NK-92 (cell line): Measurements from ENCODE around the gene AMDHD2.
"Not testable (repeated sequence)": the region's sequence is repeated elsewhere in the genome, so short reads cannot be mapped to it uniquely, and the experiment has no call there.

Experiments
- DNase-seq: peaks from one replicate; lab custom pipeline; 2025; ENCODE audit not compliant: unreplicated experiment; lab: John Stamatoyannopoulos, UW

Gene AMDHD2, protein sequence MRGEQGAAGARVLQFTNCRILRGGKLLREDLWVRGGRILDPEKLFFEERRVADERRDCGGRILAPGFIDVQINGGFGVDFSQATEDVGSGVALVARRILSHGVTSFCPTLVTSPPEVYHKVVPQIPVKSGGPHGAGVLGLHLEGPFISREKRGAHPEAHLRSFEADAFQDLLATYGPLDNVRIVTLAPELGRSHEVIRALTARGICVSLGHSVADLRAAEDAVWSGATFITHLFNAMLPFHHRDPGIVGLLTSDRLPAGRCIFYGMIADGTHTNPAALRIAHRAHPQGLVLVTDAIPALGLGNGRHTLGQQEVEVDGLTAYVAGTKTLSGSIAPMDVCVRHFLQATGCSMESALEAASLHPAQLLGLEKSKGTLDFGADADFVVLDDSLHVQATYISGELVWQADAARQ

DNA sequence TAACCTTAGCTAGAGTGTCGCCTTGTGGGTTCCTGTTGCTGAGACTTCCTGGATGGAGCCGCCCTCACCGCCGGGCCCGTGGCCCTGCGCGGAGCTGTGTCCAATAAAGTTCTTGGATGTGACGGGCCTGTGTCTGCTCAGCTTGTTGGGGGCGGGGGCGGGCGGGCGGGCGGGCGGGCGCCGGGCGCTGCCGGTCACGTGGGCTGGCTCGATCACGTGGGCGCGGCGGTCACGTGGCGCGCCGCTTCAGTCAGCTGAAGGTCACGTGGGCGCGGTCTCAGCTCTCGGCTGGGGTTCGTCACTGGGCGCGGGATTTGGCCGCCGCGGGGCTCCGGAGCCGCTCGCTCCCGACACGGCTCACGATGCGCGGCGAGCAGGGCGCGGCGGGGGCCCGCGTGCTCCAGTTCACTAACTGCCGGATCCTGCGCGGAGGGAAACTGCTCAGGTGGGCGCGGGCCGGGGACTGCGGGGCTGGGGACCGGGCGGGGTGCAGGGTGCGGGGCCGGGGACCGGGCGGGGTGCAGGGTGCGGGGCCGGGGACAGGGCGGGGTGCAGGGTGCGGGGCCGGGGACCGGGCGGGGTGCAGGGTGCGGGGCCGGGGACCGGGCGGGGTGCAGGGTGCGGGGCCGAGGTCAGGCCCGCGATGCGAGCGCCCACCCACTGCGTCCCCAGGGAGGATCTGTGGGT lies at the start of gene AMDHD2:
AMDHD2 (plus strand) TSS at position 275 of the 687 bp plus-strand sequence; CDS start at position 363, 88 bp downstream.
- DNase-seq, result no peak

DNA sequence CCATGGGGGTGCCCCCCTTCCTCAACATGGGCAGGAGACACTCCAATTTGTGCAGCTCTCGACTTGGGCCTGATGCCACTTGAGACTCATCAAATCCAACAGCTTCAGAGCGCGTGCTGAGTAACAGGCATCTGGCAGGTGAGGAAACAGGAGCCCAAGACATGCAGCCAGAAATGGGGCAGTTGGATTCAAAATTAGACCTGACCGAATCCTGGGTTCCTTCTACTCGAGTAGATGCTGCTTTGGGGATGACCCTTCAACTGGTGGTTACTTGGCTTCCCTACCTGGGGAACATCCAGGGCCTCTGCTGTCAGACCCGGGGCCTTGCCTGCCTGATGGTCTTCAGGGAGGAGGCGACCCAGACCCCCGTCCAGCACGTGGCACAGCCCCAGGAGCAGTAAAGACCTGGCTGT lies 49.6 kb upstream of the AMDHD2 start:
- DNase-seq, result no peak

DNA sequence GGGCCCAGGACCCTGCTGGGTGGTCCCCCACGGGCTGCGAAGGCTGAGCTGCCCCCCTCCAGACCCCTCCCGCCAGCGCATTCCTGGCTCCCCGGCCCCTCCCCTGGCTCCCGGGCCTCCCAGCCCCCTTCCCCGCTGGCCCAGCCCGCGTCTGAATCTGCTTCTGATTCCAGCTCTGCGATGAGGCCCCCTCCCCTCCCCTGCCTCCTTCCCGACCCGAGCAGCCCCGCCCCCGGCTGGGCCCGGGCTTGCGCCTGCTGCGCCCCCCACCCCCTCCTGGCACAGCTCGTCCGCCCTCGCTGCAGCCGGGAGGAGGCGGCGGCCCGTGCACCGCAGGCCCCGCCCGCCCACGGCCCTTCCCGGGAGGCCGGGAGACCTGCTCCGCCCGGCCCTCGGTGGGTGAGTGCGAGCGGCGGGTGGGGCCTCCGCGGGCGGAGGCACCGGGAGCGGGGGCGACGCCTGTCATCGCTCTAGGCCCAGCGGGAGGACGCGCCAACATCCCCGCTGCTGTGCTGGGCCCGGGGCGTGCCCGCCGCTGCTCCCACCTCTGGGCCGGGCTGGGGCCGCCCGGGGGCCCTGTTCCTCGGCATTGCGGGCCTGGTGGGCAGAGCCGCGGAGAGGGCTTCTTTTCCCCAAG lies 49.0 kb upstream of the AMDHD2 start, which contains the start of gene NTN3:
NTN3 (plus strand) TSS at position 282 of the 637 bp plus-strand sequence. CDS start 405 bp downstream, outside the sequence.
- no peak for DNase-seq

DNA sequence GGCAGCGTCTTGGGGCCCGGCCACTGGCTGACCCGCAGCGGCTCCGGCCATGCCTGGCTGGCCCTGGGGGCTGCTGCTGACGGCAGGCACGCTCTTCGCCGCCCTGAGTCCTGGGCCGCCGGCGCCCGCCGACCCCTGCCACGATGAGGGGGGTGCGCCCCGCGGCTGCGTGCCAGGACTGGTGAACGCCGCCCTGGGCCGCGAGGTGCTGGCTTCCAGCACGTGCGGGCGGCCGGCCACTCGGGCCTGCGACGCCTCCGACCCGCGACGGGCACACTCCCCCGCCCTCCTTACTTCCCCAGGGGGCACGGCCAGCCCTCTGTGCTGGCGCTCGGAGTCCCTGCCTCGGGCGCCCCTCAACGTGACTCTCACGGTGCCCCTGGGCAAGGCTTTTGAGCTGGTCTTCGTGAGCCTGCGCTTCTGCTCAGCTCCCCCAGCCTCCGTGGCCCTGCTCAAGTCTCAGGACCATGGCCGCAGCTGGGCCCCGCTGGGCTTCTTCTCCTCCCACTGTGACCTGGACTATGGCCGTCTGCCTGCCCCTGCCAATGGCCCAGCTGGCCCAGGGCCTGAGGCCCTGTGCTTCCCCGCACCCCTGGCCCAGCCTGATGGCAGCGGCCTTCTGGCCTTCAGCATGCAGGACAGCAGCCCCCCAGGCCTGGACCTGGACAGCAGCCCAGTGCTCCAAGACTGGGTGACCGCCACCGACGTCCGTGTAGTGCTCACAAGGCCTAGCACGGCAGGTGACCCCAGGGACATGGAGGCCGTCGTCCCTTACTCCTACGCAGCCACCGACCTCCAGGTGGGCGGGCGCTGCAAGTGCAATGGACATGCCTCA lies 48.3 kb upstream of the AMDHD2 start:
- no peak for DNase-seq

DNA sequence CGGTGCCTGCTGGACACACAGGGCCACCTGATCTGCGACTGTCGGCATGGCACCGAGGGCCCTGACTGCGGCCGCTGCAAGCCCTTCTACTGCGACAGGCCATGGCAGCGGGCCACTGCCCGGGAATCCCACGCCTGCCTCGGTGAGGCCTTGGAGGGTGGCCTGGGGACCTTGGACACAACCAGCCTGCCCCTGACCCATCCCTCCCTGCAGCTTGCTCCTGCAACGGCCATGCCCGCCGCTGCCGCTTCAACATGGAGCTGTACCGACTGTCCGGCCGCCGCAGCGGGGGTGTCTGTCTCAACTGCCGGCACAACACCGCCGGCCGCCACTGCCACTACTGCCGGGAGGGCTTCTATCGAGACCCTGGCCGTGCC lies 47.7 kb upstream of the AMDHD2 start:
- no peak for DNase-seq

DNA sequence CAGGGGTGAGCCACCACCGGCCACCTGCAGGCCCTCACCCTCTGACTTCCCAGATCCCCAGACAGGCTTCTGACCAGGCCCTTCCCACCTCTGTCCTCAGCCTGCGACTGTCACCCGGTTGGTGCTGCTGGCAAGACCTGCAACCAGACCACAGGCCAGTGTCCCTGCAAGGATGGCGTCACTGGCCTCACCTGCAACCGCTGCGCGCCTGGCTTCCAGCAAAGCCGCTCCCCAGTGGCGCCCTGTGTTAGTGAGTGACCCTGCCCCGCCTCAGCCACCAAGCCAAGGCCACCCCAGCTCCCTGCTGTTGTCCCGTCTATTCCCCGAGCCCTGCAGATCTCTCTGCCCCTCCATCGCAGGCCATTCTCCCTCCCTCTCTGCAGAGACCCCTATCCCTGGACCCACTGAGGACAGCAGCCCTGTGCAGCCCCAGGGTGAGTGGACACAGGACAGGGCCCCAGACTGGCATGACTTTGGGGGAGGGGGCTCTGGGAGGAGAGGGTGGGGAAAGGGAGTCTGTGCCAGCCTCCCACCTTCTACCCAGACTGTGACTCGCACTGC lies 47.2 kb upstream of the AMDHD2 start:
- no peak for DNase-seq

DNA sequence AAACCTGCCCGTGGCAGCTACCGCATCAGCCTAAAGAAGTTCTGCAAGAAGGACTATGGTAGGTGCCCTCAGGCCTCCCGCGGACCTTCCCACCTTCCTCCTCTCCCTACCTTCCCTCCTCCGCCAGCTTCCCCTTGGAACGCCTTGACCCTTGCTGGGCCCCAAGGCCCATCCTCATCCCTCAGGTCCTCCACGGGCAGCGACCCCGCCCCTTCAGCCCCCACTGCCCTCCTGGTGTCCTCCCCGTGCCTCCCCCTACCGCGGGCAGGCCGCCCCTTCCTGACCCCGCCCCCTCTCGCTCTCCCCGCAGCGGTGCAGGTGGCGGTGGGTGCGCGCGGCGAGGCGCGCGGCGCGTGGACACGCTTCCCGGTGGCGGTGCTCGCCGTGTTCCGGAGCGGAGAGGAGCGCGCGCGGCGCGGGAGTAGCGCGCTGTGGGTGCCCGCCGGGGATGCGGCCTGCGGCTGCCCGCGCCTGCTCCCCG lies 46.7 kb upstream of the AMDHD2 start:
- no peak for DNase-seq

DNA sequence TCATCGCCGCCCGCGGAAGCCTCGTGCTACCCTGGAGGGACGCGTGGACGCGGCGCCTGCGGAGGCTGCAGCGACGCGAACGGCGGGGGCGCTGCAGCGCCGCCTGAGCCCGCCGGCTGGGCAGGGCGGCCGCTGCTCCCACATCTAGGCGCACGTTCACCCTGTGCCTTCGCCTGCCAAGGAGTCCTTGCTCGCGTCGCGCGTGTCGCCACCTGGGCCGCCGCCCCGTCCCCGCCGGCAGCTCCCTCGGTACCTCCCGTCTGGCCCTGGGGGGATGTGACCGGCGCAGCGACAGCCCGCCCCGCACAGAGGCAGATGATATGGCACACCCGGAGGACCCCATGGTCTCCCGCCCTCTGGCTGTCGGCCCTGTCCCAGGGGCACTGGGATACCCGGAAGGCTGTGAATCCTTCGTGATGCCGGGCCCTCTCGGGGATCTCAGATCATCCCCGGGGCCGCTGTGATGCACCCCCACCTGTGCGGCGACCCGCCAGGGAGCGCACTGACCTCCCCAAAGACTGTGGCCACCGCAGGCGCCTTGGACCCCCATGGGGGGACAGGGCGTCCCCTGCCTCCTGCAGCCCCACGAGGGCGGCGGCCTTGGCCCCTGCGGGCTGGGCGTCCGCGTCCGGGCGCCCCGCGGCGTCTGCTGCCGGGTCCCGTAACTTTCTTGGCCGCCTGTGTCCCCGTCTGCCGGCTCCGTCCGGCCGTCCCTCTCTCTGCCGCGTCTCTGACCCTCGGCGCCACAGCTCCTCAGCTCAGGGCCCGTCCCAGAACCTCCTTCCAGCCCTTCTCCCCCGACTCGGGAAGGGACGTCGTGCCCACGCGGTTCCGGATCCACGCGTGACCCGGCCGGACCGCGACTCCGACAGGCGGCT lies 45.9 kb upstream of the AMDHD2 start:
- DNase-seq, result no peak

DNA sequence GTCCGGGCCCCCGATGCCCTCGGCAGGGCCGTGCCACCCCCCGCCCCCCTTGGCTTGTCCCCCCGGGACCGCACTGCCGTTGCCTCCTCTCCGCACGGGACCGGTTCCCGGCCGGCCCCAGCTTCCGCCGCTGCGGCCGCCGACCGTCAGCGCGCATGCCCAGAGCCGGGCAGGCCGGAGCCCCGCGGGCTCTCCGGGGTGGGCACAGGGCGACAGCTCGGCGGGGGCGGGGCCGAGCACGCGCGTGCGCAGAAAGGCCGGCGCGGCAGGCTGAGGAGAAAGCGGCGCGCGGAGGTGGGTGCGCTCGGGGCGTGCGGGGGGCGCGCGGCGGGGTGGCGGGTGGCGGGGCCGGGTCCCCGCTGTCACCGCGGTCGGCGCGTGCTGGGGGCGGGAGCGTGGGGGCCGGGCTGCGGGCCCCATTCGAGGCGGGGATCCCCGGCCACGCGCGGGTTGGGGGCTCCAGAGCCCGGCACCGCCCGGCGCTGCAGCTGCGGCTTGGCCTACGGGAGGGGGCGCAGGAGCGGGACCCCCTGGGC lies 45.2 kb upstream of the AMDHD2 start, which contains the start of gene TBC1D24:
TBC1D24 (plus strand) TSS at position 251 of the 536 bp plus-strand sequence. CDS start 21,022 bp downstream, outside the sequence.
- DNase-seq, result no peak

DNA sequence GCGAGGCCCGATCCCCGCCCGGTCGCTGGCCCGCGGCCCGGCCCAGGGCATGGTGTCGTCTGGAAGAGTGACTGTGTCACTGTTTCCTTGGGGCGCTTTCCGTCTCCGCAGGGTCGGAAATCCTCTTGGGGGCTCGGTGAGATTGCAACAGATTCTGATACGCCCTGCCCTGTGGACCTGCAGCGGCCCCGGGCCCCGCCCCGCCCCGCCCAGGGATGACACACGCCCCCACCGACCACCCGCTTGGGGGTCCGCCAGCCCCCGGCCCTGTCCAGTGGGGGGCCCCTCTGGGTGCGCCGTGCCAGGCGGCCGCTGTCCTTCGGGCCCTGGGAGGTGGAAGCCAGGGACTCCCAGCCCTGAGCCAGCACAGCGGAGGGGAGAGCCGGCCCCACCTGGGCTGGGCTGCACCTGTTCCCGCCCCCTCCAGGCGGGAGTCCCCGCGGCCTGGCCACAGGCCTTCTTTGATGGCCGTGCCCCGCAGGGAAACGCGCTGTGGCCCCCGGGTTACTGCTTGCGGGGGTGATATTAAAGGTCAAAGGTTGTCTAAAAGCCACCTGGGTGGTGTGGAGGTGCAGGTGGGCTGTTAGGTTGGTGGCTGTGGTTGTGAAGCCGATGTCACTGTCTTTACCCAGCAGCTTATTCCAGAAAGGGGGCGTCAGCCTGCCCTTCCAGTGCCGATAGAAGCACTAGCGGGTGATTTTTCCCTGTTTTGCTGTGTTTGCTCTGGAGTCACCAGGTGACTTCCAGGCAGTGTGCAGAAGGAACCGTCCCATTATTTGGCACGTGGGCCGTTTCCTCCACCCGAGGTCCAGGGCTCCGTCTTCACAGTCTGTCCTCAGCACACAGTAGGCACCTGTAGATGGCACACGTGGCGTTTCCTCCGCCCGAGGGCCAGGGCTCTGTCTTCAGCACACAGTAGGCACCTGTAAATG lies 44.5 kb upstream of the AMDHD2 start:
- DNase-seq, result no peak

DNA sequence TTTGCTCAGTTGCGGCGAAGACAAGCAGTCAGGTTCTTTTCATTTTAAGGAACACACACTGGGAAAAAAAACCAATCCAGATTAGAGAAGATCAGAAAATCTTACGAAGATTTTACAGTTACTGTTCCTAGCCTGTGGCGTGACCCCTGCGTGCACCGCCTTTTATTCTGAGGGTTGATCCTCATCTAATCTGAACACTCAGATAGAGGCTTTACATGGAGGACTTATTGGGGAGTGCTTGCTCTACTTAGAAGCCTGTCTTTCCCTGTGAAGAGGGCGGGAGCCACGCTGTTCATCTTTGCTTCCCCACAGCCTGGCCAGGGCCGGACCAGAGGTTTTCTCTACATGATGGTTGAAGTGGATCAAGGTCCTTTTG lies 43.8 kb upstream of the AMDHD2 start:
- no peak for DNase-seq

DNA sequence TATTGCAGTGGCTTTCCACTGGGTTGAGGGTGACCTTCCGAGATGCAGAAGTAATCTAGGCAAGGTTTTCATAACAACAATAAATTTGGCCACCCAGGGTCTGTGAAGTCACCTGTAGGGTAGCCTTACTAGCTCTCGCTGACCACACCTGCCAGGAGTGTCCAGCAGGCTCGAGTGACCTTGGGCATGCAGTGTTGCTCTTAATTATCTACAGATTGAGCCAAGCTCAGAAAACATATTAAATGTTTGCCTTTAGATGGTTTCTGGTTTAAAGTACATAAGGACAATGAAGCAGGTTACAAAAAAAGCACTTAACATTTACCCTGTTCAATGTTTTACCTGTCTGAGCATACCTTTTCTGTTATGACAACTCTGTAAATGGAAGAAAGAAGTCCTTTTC lies 43.4 kb upstream of the AMDHD2 start:
- no peak for DNase-seq

DNA sequence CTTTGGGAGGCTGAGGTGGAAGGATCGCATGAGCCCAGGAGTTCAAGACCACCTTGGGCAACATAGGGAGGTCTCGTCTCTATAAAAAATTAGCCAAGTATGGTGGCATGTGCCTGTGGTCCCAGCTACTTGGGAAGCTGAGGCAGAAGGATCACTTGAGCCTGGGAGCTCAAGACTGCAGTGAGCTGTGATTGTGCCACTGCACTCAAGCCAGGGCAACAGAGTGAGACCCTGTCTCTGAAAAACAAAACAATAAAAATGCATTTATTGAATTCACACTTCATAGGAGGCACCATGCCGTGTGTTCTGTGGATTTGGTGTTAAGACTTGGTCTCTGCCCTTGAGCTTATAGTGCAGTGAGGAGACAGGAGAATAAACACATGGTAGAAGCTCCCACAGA lies 42.8 kb upstream of the AMDHD2 start:
- no peak for DNase-seq

DNA sequence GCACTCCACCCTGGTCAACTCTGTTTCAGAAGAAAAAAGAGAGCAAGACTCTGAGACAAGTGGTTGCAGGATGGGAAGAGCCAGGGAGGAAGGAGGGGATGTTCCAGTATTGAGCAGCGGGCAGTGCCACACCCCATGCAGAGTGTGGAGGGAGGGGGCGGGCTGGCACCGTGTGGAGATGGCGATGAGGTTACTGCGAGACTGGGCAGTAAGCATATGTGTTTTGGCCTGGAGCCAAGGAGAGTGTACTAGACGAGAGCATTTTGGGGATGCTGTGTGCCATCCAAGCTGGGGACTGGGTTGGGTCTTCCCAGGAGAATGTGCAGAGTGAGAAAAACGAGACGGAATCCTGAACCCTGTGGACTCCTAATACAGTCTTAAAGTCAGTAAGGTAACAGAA lies 41.9 kb upstream of the AMDHD2 start:
- no peak for DNase-seq

DNA sequence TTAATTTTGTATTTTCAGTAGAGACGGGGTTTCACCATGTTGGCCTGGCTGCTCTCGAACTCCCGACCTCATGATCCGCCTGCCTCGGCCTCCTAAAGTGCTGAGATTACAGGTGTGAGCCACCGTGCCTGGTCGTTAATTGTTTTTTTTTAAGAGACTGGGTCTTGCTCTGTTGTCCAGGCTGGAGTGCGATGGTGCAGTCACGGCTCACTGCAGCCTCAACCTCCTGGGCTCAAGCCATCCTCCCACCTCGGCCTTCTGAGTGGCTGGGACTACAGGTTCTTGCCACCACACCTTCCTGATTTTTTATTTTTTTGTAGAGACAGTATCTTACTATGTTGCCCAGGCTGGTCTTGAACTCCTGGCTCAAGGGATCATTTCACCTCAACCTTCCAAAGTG lies 40.2 kb upstream of the AMDHD2 start:
- not testable (repeated sequence) for DNase-seq

DNA sequence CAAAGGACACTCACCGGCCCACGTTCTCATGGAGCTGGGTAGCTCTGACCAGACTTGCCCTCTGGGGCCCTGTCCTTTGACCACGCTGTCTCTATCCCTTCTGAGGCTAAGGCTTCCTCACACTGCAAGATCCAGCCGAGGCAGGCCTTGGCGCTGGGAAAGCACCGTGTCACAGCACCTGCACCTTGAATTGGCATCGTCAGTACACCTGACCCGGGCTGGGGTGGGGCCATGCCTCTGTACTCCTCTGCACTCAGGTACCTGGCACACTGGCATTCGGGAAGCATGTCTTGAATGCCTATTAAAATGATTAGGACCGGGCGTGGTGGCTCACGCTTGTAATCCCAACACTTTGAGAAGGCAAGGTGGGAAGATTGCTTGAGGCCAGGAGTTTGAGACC lies 39.2 kb upstream of the AMDHD2 start:
- DNase-seq, result no peak

DNA sequence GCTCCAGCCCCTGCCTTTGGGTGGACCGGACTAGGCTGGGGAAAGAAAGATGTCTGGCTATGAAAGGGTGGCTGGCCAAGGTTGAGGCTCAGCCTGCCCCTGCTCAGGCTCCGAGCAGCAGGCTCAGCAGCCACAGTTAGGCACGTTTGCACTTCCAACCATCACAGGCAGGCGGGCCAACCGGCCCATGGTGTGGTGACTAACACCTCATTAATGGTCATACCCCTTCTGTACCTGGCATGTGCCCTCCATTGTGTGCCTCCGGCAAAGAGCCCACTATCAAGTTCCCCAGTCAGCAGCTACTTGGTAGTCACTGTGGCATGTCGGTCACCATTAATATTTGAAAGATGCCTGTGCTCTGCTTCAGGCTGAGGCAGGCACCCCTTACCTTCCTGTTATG lies 38.5 kb upstream of the AMDHD2 start:
- DNase-seq, result no peak

DNA sequence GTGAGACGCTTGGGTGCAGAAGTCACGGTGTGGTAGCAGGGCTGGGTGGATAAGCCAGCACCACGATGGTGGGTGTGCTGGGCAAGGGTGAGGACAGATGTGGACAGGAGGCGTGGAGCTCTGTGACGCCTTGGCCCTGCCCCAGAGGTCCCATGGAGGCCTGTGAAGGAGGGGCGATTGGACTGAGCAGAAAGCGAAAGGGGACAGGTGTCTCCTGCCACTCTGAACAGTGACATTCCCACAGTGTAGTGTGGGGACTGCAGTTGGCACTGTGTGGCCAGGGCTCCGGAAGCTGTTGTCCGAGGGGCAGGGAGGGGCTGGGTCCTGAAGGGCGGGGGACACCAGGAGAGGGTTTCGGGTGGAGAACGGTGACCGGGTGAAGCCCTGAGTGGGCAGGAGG lies 37.9 kb upstream of the AMDHD2 start:
- DNase-seq, result no peak
